IMR-90 (cell line): ENCODE data around the gene TAL1.

Experiments used
- CEBPB ChIP-seq: IDR thresholded peaks from 2 replicates; pipeline ENCODE4 v1.6.1; 2012; ENCODE audit warnings: low read depth, low read length, improper control_type of control experiment
- CHD1 ChIP-seq: IDR thresholded peaks from 2 replicates; pipeline ENCODE4 v1.6.1; 2012; ENCODE audit warnings: low read depth, low read length, improper control_type of control experiment
- CTCF ChIP-seq: conservative IDR thresholded peaks from 2 replicates; pipeline ENCODE4 v1.5.1; 2012; ENCODE audit warnings: mild to moderate bottlenecking, low read depth, low read length, improper control_type of control experiment
- ELK1 ChIP-seq: fragments of 150-350 bp; IDR thresholded peaks from 2 replicates; pipeline ENCODE4 v1.6.1; 2016; ENCODE audit warnings: low read depth, mild to moderate bottlenecking, low read length, moderate library complexity, borderline replicate concordance
- FOS ChIP-seq: fragments of 150-350 bp; IDR thresholded peaks from 2 replicates; pipeline ENCODE4 v1.6.1; 2016; ENCODE audit warnings: low read depth, low read length
- MAFK ChIP-seq: IDR thresholded peaks from 2 replicates; pipeline ENCODE4 v1.6.1; 2012; ENCODE audit warnings: low read depth, low read length, improper control_type of control experiment
- MAZ ChIP-seq: IDR thresholded peaks from 2 replicates; pipeline ENCODE4 v1.6.1; 2012; ENCODE audit warnings: low read depth, mild to moderate bottlenecking, low read length, improper control_type of control experiment, moderate library complexity, borderline replicate concordance
- POLR2A ChIP-seq: IDR thresholded peaks from 2 replicates; pipeline ENCODE4 v1.6.1; 2012; ENCODE audit warnings: mild to moderate bottlenecking, low read depth, low read length
- RAD21 ChIP-seq: IDR thresholded peaks from 2 replicates; pipeline ENCODE4 v1.6.1; 2012; ENCODE audit warnings: low read length, improper control_type of control experiment
- RCOR1 ChIP-seq: IDR thresholded peaks from 2 replicates; pipeline ENCODE4 v1.6.1; 2012; ENCODE audit warnings: mild to moderate bottlenecking, low read length, improper control_type of control experiment; ENCODE audit not compliant: insufficient replicate concordance
- RFX5 ChIP-seq: IDR thresholded peaks from 2 replicates; pipeline ENCODE4 v1.8.0; 2012; ENCODE audit warnings: low read depth, mild to moderate bottlenecking, low read length, moderate library complexity
- SMC3 ChIP-seq: fragments of 150-350 bp; IDR thresholded peaks from 2 replicates; pipeline ENCODE4 v1.6.1; 2016; ENCODE audit warnings: low read depth, mild to moderate bottlenecking, antibody characterized with exemption, low read length, moderate library complexity
- TF ChIP-seq, protein P1 (sequence below): fragments of 150-350 bp; IDR thresholded peaks from 2 replicates; pipeline ENCODE4 v1.6.1; 2017; ENCODE audit warnings: mild to moderate bottlenecking, antibody characterized with exemption, low read length, low read depth

DNA sequence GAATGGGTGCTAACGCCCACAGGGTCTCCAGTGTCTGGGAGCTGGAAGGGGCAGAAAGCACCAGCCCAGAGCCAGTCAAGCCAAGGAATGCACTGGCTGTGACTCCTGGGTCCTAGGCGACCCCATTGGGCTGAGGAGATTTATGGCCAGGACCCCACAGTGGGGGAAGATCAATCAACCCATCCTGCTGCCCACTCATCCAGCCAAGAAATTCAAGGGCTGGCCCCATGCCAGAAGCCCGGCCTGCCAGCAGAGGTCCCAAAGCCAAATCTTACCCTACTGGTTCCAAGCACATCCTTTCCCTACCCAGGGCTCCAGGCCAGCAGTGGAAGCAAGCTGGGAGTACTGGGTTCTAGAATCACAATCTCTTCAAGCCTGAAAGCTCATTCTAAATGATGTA, 35.4 kb downstream of the TAL1 start:
- TF ChIP-seq, protein P1, sequence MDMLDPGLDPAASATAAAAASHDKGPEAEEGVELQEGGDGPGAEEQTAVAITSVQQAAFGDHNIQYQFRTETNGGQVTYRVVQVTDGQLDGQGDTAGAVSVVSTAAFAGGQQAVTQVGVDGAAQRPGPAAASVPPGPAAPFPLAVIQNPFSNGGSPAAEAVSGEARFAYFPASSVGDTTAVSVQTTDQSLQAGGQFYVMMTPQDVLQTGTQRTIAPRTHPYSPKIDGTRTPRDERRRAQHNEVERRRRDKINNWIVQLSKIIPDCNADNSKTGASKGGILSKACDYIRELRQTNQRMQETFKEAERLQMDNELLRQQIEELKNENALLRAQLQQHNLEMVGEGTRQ, result no peak
- TF ChIP-seq SMC3, result no peak
- no peak for TF ChIP-seq CTCF
- no peak for TF ChIP-seq POLR2A
- no peak for TF ChIP-seq CEBPB
- no peak for TF ChIP-seq RAD21
- no peak for TF ChIP-seq RFX5
- TF ChIP-seq MAZ, result no peak
- TF ChIP-seq FOS, result no peak
- no peak for TF ChIP-seq ELK1
- no peak for TF ChIP-seq MAFK
- no peak for TF ChIP-seq CHD1
- TF ChIP-seq RCOR1, result no peak
